ENCODE measurements around the gene NOC2L. TPM values are rescaled to one million over a fixed set of nuclear protein-coding genes. Genes with fewer than 3 reads are reported as not detected.

Gene NOC2L
- total and polyA plus RNA-seq, 9 of the 15 experiments (the other 6 are each of a cell fraction or from before 2014, with no cell fraction given): 4.0 to 410 (median 200) TPM

DNA sequence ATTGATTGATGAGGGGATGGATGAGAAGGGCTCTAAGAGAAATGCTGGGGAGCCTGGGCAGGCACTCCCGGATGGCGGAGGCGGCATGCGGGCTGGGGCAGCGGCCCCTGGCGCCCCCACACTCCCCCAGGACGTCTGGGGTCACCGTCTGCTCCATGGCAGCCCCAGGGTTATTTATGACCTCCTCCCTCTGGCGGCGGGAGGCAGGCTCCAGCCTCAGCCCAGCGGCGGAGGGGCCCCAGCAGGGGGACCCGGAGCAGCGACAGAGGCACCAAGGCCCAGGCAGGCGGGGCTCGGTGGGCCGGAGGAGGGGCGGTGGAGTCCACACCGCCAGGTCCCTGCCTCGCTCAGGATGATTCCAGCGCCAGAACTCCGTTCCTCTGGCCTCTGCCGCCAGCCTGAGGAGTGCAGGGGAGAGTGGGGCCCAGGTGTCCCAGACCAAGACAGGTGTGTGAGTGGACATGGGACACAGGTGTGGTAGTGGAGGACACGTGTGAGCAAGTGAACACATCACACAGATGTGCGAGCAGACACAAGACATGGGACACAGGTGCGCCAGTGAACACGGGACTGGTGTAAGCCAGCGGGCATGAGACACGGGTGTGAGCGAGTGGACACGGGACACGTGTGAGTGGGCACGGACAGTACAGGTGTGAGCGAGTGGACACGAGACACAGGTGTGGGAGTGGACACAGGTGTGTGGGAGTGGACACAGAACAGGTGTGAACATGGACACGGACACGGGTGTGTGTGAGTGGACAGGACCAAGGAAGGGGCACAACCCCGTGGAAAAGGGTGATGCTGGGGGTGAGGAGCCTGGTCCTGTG is 37.8 kb downstream of the NOC2L start (continued):
- TF ChIP-seq, protein P1, sequence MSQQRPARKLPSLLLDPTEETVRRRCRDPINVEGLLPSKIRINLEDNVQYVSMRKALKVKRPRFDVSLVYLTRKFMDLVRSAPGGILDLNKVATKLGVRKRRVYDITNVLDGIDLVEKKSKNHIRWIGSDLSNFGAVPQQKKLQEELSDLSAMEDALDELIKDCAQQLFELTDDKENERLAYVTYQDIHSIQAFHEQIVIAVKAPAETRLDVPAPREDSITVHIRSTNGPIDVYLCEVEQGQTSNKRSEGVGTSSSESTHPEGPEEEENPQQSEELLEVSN (IDR thresholded peaks at IDR 0.05; ENCODE audit: borderline replicate concordance in 1 of 2, extremely low read depth in 1 of 2, insufficient read depth in 1 of 2, insufficient read length in 1 of 2, low read depth in 1 of 2, low read length in 1 of 2, poor library complexity in 1 of 2, severe bottlenecking in 1 of 2): peak in 1 of 2 experiments; percentile 57
- TF ChIP-seq ETV1 (tag; conservative IDR thresholded peaks at IDR 0.05; ENCODE audit: low read depth) (peak; percentile 9; the same call in 1 of the 2 replicates), TCF7L2 (IDR thresholded peaks at IDR 0.05; ENCODE audit: low read depth, low read length) (no peak), TCF3 (CRISPR knock-in tag; IDR thresholded peaks at IDR 0.05) (no peak), HDAC1 (IDR thresholded peaks at IDR 0.05) (peak in 1 of 2 experiments; percentile 61; a peak in 1 of 4 replicates), PTRF (tag; IDR thresholded peaks at IDR 0.05) (no peak), BRCA1 (IDR thresholded peaks at IDR 0.05) (no peak), BRCA1 (CRISPR knock-in tag; IDR thresholded peaks at IDR 0.05) (no peak), BCOR (IDR thresholded peaks at IDR 0.05) (peak; percentile 79), CEBPG (CRISPR knock-in tag; IDR thresholded peaks at IDR 0.05) (no peak), CEBPG (tag; conservative IDR thresholded peaks at IDR 0.05 in 1 of 2, IDR thresholded peaks at IDR 0.05 in 1 of 2) (no peak), RBM17 (IDR thresholded peaks at IDR 0.05; ENCODE audit: borderline replicate concordance, low read depth, low read length) (no peak), CREB3L1 (IDR thresholded peaks at IDR 0.05; ENCODE audit: borderline replicate concordance, low read depth) (no peak), CUX1 (CRISPR knock-in tag; IDR thresholded peaks at IDR 0.05) (no peak), CEBPB (tag; IDR thresholded peaks at IDR 0.05) (no peak), ZNF589 (CRISPR knock-in tag; IDR thresholded peaks at IDR 0.05; ENCODE audit: low read depth) (no peak), EHMT2 (IDR thresholded peaks at IDR 0.05) (no peak), ZNF507 (tag; conservative IDR thresholded peaks at IDR 0.05) (no peak), MTA2 (IDR thresholded peaks at IDR 0.05; ENCODE audit: low read depth) (no peak)
- TF ChIP-seq, protein P2, sequence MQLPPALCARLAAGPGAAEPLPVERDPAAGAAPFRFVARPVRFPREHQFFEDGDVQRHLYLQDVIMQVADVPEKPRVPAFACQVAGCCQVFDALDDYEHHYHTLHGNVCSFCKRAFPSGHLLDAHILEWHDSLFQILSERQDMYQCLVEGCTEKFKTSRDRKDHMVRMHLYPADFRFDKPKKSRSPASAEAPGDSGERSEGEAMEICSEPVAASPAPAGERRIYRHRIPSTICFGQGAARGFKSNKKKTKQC (CRISPR knock-in tag; IDR thresholded peaks at IDR 0.05): no peak
